GM18511 (cell line): Measurements from ENCODE around the gene NDUFS2.

ENCODE experiments used
- ATAC-seq: cut with Tn5 transposase; IDR thresholded peaks from one replicate; pipeline ENCODE4 v1.9.1; 2021; ENCODE audit warnings: mild to moderate bottlenecking, moderate library complexity; ENCODE audit not compliant: unreplicated experiment

Gene NDUFS2

GRCh38 chr1:161193561-161194235, 8.5 kb upstream of the NDUFS2 start:
- ATAC-seq, result no peak

- ATAC-seq, result peak; percentile 68
Observed at GRCh38 chr1:161195171-161195570, 7.0 kb upstream of the NDUFS2 start.

GRCh38 chr1:161196111-161196510, 6.1 kb upstream of the NDUFS2 start:
- ATAC-seq, result no peak

GRCh38 chr1:161196521-161197451, 5.4 kb upstream of the NDUFS2 start:
- ATAC-seq, result no peak

- no peak for ATAC-seq
Observed at GRCh38 chr1:161197560-161198193, 4.5 kb upstream of the NDUFS2 start.

- no peak for ATAC-seq
Observed at GRCh38 chr1:161198194-161198896, 3.8 kb upstream of the NDUFS2 start.

GRCh38 chr1:161198897-161199431, 3.2 kb upstream of the NDUFS2 start, which contains the start of gene ADAMTS4:
TSS of gene ADAMTS4 (minus strand) at chr1:161199054. CDS start at chr1:161198627, 427 bp downstream.
- ATAC-seq, result no peak

GRCh38 chr1:161199506-161200139, 2.5 kb upstream of the NDUFS2 start:
- ATAC-seq, result no peak

- no peak for ATAC-seq
Observed at GRCh38 chr1:161200421-161200991, 1.7 kb upstream of the NDUFS2 start.

- ATAC-seq, result no peak
Observed at GRCh38 chr1:161200992-161201835, 953 bp upstream of the NDUFS2 start.

GRCh38 chr1:161206411-161207140, 4.4 kb downstream of the NDUFS2 start:
- no peak for ATAC-seq

GRCh38 chr1:161207173-161207572, 5.0 kb downstream of the NDUFS2 start:
- no peak for ATAC-seq

- ATAC-seq, result no peak
Observed at GRCh38 chr1:161209790-161210409, 7.7 kb downstream of the NDUFS2 start.

- no peak for ATAC-seq
Observed at GRCh38 chr1:161214369-161214768, 12.2 kb downstream of the NDUFS2 start.

GRCh38 chr1:161215076-161215475, 12.9 kb downstream of the NDUFS2 start, which contains the start of gene FCER1G:
TSS of gene FCER1G (plus strand) at chr1:161215295. CDS start at chr1:161215322, 27 bp downstream.
- no peak for ATAC-seq

- ATAC-seq, result peak; percentile 96
Observed at GRCh38 chr1:161216945-161217712, 15.0 kb downstream of the NDUFS2 start.

GRCh38 chr1:161217831-161218230, 15.7 kb downstream of the NDUFS2 start:
- ATAC-seq, result no peak
